Neural cell (in vitro differentiated cells): ENCODE measurements around the gene GRIA3. TPM values are rescaled to one million over a fixed set of nuclear protein-coding genes. Genes with fewer than 3 reads are reported as not detected.

Source experiments
- H2AFZ ChIP-seq: fragments of 200-600, 300-800 bp; sonication (generic), shearing (Covaris generic); 2 replicates; pipeline ENCODE4 v1.6.0; 2014; ENCODE audit warnings: low read depth, mild to moderate bottlenecking, antibody characterized with exemption, low read length, moderate library complexity
- H3F3A ChIP-seq: fragments of 200-600 bp; shearing (Covaris generic); 2 replicates; pipeline ENCODE4 v1.6.1; 2016; ENCODE audit warnings: mild to moderate bottlenecking, moderate library complexity, mixed read lengths, antibody characterized with exemption, low read length; ENCODE audit not compliant: insufficient read depth, poor library complexity, severe bottlenecking
- H3K27ac ChIP-seq: fragments of 200-600, 300-800 bp; sonication (generic), shearing (Covaris generic); 2 replicates; pipeline ENCODE4 v1.5.1; 2014; ENCODE audit warnings: mild to moderate bottlenecking, low read length, moderate library complexity
- H3K27me3 ChIP-seq: fragments of 300-800, 200-600 bp; sonication (generic), shearing (Covaris generic); 2 replicates; pipeline ENCODE4 v1.6.0; 2014; ENCODE audit warnings: mild to moderate bottlenecking, low read depth, low read length, moderate library complexity; ENCODE audit not compliant: insufficient read depth
- H3K36me3 ChIP-seq: fragments of 300-800, 200-600 bp; sonication (generic), shearing (Covaris generic); 2 replicates; pipeline ENCODE4 v1.5.1; 2014; ENCODE audit warnings: mild to moderate bottlenecking, antibody characterized with exemption, low read length, moderate library complexity; ENCODE audit not compliant: insufficient read depth
- H3K4me2 ChIP-seq: fragments of 300-800, 200-600 bp; sonication (generic), shearing (Covaris generic); 2 replicates; pipeline ENCODE4 v1.6.0; 2014; ENCODE audit warnings: mild to moderate bottlenecking, low read length
- H3K4me3 ChIP-seq: fragments of 300-800, 200-600 bp; sonication (generic), shearing (Covaris generic); 2 replicates; pipeline ENCODE4 v1.5.1; 2014; ENCODE audit warnings: mild to moderate bottlenecking, low read length, moderate library complexity
- H3K79me2 ChIP-seq: fragments of 200-600 bp; shearing (Covaris generic); replicated peaks from 2 replicates; pipeline ENCODE4 v1.6.0; 2014; ENCODE audit warnings: mild to moderate bottlenecking, low read length, moderate library complexity; ENCODE audit not compliant: insufficient read depth
- H3K9ac ChIP-seq: fragments of 300-800, 200-600 bp; sonication (generic), shearing (Covaris generic); 2 replicates; pipeline ENCODE4 v1.6.1; 2016; ENCODE audit warnings: mild to moderate bottlenecking, low read length, mixed read lengths
- H3K9me2 ChIP-seq: fragments of 200-600 bp; shearing (Covaris generic); 2 replicates; pipeline ENCODE4 v1.6.1; 2016; ENCODE audit warnings: mild to moderate bottlenecking, low read length, mixed read lengths; ENCODE audit not compliant: insufficient read depth
- H3K9me3 ChIP-seq: fragments of 200-600, 300-800 bp; sonication (generic), shearing (Covaris generic); 2 replicates; pipeline ENCODE4 v1.6.1; 2016; ENCODE audit warnings: mild to moderate bottlenecking, mixed run types, low read length, moderate library complexity, mixed read lengths
- H4K20me1 ChIP-seq: fragments of 200-600 bp; shearing (Covaris generic); 2 replicates; pipeline ENCODE4 v1.6.1; 2016; ENCODE audit warnings: mild to moderate bottlenecking, mixed run types; ENCODE audit not compliant: insufficient read depth
- EP300 ChIP-seq: fragments of 450-650 bp; conservative IDR thresholded peaks from 2 replicates; pipeline ENCODE4 v1.6.1; 2014; ENCODE audit warnings: antibody characterized with exemption, mild to moderate bottlenecking, moderate library complexity; ENCODE audit not compliant: poor library complexity, severe bottlenecking
- EZH2 ChIP-seq: fragments of 200-600, 300-800 bp; shearing (Covaris generic), sonication (generic); IDR thresholded peaks from 2 replicates; pipeline ENCODE4 v1.6.1; 2014; ENCODE audit warnings: antibody characterized with exemption, low read length, borderline replicate concordance, mild to moderate bottlenecking; ENCODE audit not compliant: insufficient read depth, poor library complexity, severe bottlenecking
- MXI1 ChIP-seq: fragments of 450-650 bp; conservative IDR thresholded peaks from 2 replicates; pipeline ENCODE4 v1.6.1; 2014; ENCODE audit warnings: antibody characterized with exemption, mild to moderate bottlenecking; ENCODE audit not compliant: poor library complexity, severe bottlenecking
- POLR2AphosphoS5 ChIP-seq: IDR thresholded peaks from 2 replicates; pipeline ENCODE4 v1.6.1; 2012
- RAD21 ChIP-seq: fragments of 450-650 bp; conservative IDR thresholded peaks from 2 replicates; pipeline ENCODE4 v1.6.1; 2014; ENCODE audit warnings: antibody characterized with exemption, mild to moderate bottlenecking, moderate library complexity
- SMC3 ChIP-seq: fragments of 450-650 bp; conservative IDR thresholded peaks from 2 replicates; pipeline ENCODE4 v1.6.1; 2014; ENCODE audit warnings: antibody characterized with exemption, mild to moderate bottlenecking, moderate library complexity; ENCODE audit not compliant: poor library complexity
- TAF1 ChIP-seq: IDR thresholded peaks from 2 replicates; pipeline ENCODE4 v1.6.1; 2012; ENCODE audit warnings: low read depth
- polyA plus RNA-seq: library from polyadenylated mRNA; depleted of rRNA; stranded (reverse); fragments of >200 nt; gene quantifications from 2 replicates; pipeline ENCODE4 v1.2.3, GENCODE V29; 2014
- TF ChIP-seq, protein P1 (sequence below): fragments of 450-650 bp; IDR thresholded peaks from 2 replicates; pipeline ENCODE4 v1.5.1; 2014; ENCODE audit warnings: antibody characterized with exemption, mild to moderate bottlenecking, moderate library complexity; ENCODE audit not compliant: poor library complexity, severe bottlenecking
- TF ChIP-seq, protein P2 (sequence below): IDR thresholded peaks from 2 replicates; pipeline ENCODE4 v1.6.1; 2012; ENCODE audit warnings: borderline replicate concordance

Gene GRIA3
- polyA plus RNA-seq, 1 donor from 2014 or later = 7.8 TPM

DNA sequence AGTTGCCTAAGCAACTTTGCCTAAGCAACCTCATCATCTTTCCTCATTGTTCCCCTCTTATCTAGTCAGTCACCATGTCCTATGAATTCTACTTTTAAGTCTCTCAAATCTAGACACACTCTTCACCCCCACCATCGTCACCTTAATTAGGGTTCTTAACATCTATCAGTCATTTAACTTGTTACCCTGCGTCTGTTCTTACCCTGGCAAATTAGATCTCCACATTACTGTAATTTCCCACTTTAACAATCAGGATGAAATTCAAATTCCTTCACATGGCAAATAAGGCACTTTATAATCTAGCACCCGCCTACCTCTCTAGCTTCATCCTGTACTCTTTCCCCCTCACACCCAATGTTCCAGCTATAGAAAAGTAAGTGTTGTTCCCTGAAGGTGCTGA lies 221.2 kb downstream of the GRIA3 start:
- Histone ChIP-seq H2AFZ (no peak overlapping the region), H3F3A (no peaks in the 10 kb centered on the region), H3K9me2 (no peaks in the 10 kb centered on the region), H3K36me3 (no peaks in the 10 kb centered on the region), H3K27ac (no peak overlapping the region), H3K4me3 (no peak overlapping the region), H4K20me1 (no peaks in the 10 kb centered on the region), H3K79me2 (no peaks in the 10 kb centered on the region), H3K9me3 (no peaks in the 10 kb centered on the region), H3K4me2 (no peak overlapping the region), H3K27me3 (no peaks in the 10 kb centered on the region), H3K9ac (no peak overlapping the region)
- TF ChIP-seq MXI1 = no peak
- TF ChIP-seq SMC3 = no peak
- no peak for TF ChIP-seq EZH2
- no peak for TF ChIP-seq EP300
- TF ChIP-seq, protein P1, sequence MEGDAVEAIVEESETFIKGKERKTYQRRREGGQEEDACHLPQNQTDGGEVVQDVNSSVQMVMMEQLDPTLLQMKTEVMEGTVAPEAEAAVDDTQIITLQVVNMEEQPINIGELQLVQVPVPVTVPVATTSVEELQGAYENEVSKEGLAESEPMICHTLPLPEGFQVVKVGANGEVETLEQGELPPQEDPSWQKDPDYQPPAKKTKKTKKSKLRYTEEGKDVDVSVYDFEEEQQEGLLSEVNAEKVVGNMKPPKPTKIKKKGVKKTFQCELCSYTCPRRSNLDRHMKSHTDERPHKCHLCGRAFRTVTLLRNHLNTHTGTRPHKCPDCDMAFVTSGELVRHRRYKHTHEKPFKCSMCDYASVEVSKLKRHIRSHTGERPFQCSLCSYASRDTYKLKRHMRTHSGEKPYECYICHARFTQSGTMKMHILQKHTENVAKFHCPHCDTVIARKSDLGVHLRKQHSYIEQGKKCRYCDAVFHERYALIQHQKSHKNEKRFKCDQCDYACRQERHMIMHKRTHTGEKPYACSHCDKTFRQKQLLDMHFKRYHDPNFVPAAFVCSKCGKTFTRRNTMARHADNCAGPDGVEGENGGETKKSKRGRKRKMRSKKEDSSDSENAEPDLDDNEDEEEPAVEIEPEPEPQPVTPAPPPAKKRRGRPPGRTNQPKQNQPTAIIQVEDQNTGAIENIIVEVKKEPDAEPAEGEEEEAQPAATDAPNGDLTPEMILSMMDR = no peak
- no peak for TF ChIP-seq RAD21
- TF ChIP-seq, protein P2, sequence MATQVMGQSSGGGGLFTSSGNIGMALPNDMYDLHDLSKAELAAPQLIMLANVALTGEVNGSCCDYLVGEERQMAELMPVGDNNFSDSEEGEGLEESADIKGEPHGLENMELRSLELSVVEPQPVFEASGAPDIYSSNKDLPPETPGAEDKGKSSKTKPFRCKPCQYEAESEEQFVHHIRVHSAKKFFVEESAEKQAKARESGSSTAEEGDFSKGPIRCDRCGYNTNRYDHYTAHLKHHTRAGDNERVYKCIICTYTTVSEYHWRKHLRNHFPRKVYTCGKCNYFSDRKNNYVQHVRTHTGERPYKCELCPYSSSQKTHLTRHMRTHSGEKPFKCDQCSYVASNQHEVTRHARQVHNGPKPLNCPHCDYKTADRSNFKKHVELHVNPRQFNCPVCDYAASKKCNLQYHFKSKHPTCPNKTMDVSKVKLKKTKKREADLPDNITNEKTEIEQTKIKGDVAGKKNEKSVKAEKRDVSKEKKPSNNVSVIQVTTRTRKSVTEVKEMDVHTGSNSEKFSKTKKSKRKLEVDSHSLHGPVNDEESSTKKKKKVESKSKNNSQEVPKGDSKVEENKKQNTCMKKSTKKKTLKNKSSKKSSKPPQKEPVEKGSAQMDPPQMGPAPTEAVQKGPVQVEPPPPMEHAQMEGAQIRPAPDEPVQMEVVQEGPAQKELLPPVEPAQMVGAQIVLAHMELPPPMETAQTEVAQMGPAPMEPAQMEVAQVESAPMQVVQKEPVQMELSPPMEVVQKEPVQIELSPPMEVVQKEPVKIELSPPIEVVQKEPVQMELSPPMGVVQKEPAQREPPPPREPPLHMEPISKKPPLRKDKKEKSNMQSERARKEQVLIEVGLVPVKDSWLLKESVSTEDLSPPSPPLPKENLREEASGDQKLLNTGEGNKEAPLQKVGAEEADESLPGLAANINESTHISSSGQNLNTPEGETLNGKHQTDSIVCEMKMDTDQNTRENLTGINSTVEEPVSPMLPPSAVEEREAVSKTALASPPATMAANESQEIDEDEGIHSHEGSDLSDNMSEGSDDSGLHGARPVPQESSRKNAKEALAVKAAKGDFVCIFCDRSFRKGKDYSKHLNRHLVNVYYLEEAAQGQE = no peak
- TF ChIP-seq POLR2AphosphoS5 = no peak
- TF ChIP-seq TAF1 = no peak

DNA sequence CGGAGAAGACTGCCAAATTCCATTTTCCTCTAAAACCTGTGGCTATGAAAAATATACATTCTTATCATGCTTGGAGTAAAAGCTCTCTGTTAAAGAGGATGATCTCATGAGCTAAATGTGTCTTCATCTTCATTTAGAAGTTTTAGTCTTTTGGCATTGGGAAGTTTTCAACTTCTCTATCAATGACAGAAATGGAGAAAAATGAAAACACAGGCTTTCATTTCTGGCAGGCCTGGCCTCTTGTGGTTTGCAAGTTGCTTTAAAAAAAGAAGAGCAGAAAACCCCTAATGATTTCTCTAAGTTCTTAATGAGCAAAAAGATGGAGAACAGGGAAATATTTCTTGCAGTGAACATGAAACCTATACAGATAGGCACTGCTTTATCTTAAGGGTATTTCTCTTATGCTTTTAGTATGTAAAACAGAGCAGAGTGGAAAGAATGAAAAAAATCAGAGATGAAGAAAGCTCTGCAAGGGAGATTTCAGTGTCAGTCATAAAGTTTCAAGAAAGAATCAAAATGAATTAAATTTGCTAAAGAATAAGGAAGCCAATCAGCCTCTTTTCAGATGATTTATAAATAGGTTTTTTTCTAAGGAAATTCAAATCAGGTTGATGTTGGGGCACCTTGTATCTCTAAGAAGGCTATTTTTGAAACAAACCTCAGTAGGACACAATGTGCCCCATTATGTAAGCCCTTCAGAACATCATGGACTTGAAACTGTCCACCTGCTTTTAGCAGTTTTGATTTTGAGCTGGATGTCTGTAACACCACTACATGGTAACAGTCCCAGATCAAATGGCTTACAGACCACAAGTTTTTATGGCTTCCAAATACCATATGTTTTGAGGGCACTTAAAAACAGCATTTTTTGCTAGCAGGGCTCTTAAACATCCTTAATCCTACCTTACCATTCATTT lies 225.0 kb downstream of the GRIA3 start:
- H3K4me2 ChIP-seq = no peak overlapping the region
- H3K4me3 ChIP-seq = no peak overlapping the region
- no peaks in the 10 kb centered on the region for H3K27me3 ChIP-seq
- no peak overlapping the region for H3K27ac ChIP-seq
- H3K9me2 ChIP-seq = no peaks in the 10 kb centered on the region
- H4K20me1 ChIP-seq = no peaks in the 10 kb centered on the region
- H3F3A ChIP-seq = no peaks in the 10 kb centered on the region
- no peaks in the 10 kb centered on the region for H3K79me2 ChIP-seq
- H3K9me3 ChIP-seq = no peaks in the 10 kb centered on the region
- H3K36me3 ChIP-seq = no peaks in the 10 kb centered on the region
- TF ChIP-seq EP300 = no peak
- TF ChIP-seq, protein P2 = no peak
- no peak for TF ChIP-seq SMC3
- no peak for TF ChIP-seq MXI1
- TF ChIP-seq, protein P1 = no peak
- no peak for TF ChIP-seq POLR2AphosphoS5
- TF ChIP-seq EZH2 = no peak
- no peak for TF ChIP-seq RAD21
- TF ChIP-seq TAF1 = no peak
- H3K9ac ChIP-seq = no peak overlapping the region
- no peak overlapping the region for H2AFZ ChIP-seq
